Endodermal cell (in vitro differentiated cells): ENCODE results near the gene THSD4. TPM values are rescaled to one million over a fixed set of nuclear protein-coding genes. Genes with fewer than 3 reads are reported as not detected.

ENCODE experiments used
- DNase-seq: peaks from one replicate; pipeline ENCODE4 v3.0.0-alpha.2; 2017
- H3K27ac ChIP-seq: 2 replicates; pipeline ENCODE4 v1.5.1; 2013; ENCODE audit warnings: mild to moderate bottlenecking, low read depth, low read length, moderate library complexity
- H3K27me3 ChIP-seq: 2 replicates; pipeline ENCODE4 v1.6.1; 2013; ENCODE audit warnings: mild to moderate bottlenecking, low read length, moderate library complexity; ENCODE audit not compliant: insufficient read depth, control insufficient read depth, poor library complexity, severe bottlenecking
- H3K36me3 ChIP-seq: 2 replicates; pipeline ENCODE4 v1.7.0; 2013; ENCODE audit warnings: mild to moderate bottlenecking, low read length, moderate library complexity; ENCODE audit not compliant: control insufficient read depth, insufficient read depth
- H3K4me1 ChIP-seq: one replicate; pipeline ENCODE4 v1.7.0; 2013; ENCODE audit warnings: low read length; ENCODE audit not compliant: control insufficient read depth, insufficient read depth
- H3K4me3 ChIP-seq: 2 replicates; pipeline ENCODE4 v1.5.1; 2013; ENCODE audit warnings: mild to moderate bottlenecking, low read length, moderate library complexity
- H3K9ac ChIP-seq: 2 replicates; pipeline ENCODE4 v1.6.1; 2013; ENCODE audit warnings: mild to moderate bottlenecking, low read length, moderate library complexity; ENCODE audit not compliant: poor library complexity, severe bottlenecking; ENCODE audit errors: extremely low read depth
- H3K9me3 ChIP-seq: 2 replicates; pipeline ENCODE4 v1.6.1; 2013; ENCODE audit warnings: mild to moderate bottlenecking, low read length, moderate library complexity; ENCODE audit not compliant: control insufficient read depth
- H3K27ac Mint-ChIP-seq: 2 replicates; pipeline ENCODE4 v1.8.0; 2020; ENCODE audit warnings: mixed read lengths
- H3K27me3 Mint-ChIP-seq: 2 replicates; pipeline ENCODE4 v1.8.0; 2021; ENCODE audit warnings: mild to moderate bottlenecking, mixed read lengths; ENCODE audit not compliant: insufficient read depth
- H3K36me3 Mint-ChIP-seq: 2 replicates; pipeline ENCODE4 v1.8.0; 2020; ENCODE audit warnings: low read depth, mixed read lengths
- H3K4me1 Mint-ChIP-seq: 2 replicates; pipeline ENCODE4 v1.8.0; 2020; ENCODE audit warnings: mixed read lengths
- H3K4me3 Mint-ChIP-seq: 2 replicates; pipeline ENCODE4 v1.8.0; 2020; ENCODE audit warnings: mild to moderate bottlenecking, moderate library complexity, mixed read lengths
- H3K9me3 Mint-ChIP-seq: 2 replicates; pipeline ENCODE4 v1.8.0; 2020; ENCODE audit warnings: mild to moderate bottlenecking, mixed read lengths
- WGBS, 2 experiments: methylation state at CpG; one replicate each; pipeline versions ENCODE4 v1.1.5 to v1.1.7; 2013; ENCODE audit warnings: missing lambda C conversion rate in 2 of 2, mixed read lengths in 1 of 2; ENCODE audit not compliant: insufficient coverage in 1 of 2, insufficient read length in 1 of 2; 5-methylcytosine and 5-hydroxymethylcytosine counted together
- long read RNA-seq, 4 experiments: library from polyadenylated mRNA in 2 of 4; library from RNA in 1 of 4; library from capped mRNA in 1 of 4; stranded (forward) in 3 of 4; unstranded in 1 of 4; transcript quantifications; one replicate each; pipeline ENCODE4 v2.0.0, GENCODE V29; 2020 to 2021; ENCODE audit warnings: inconsistent platforms in 1 of 4
- polyA plus RNA-seq, 2 experiments: library from polyadenylated mRNA; stranded (reverse); fragments of 50-300 nt; gene quantifications; one replicate each; pipeline ENCODE4 v1.2.3, GENCODE V29; 2013
- total RNA-seq, 2 donors: library from RNA; stranded (reverse); fragmentation: NEBNext Ultra II Directional in 1 of 2; extraction: Animal tissue kit (Norgen Biotek cat#: 25700) in 1 of 2; gene quantifications; 2 replicates in 1 of 2; 3 replicates in 1 of 2; pipeline ENCODE4 v1.2.1, GENCODE V29; 2021
- TF ChIP-seq, protein P1 (sequence below): fragments of 200-600 bp; sonication (generic); conservative IDR thresholded peaks from 2 replicates; pipeline ENCODE4 v1.5.0; 2021; ENCODE audit warnings: antibody characterized with exemption, mild to moderate bottlenecking

Gene THSD4
- 1 to 10 TPM; 4.6 to 5.4 TPM for total RNA-seq
- polyA plus RNA-seq (2013, experiment 1 of 2) = 8.1 TPM
- polyA plus RNA-seq (2013, experiment 2 of 2) = 6.0 TPM
- long read RNA-seq, experiment 1, partial matches to known transcripts = 1 of 2 reads
- long read RNA-seq, experiment 1, other reads (novel, unspliced or antisense) = 1 of 2 reads
- long read RNA-seq, experiment 2, partial matches to known transcripts = 2 of 3 reads
- long read RNA-seq, experiment 2, other reads (novel, unspliced or antisense) = 1 of 3 reads
- long read RNA-seq, experiment 3, partial matches to known transcripts = 0 of 1 reads
- long read RNA-seq, experiment 3, other reads (novel, unspliced or antisense) = 1 of 1 reads
- long read RNA-seq, experiment 4 = 0 reads

DNA sequence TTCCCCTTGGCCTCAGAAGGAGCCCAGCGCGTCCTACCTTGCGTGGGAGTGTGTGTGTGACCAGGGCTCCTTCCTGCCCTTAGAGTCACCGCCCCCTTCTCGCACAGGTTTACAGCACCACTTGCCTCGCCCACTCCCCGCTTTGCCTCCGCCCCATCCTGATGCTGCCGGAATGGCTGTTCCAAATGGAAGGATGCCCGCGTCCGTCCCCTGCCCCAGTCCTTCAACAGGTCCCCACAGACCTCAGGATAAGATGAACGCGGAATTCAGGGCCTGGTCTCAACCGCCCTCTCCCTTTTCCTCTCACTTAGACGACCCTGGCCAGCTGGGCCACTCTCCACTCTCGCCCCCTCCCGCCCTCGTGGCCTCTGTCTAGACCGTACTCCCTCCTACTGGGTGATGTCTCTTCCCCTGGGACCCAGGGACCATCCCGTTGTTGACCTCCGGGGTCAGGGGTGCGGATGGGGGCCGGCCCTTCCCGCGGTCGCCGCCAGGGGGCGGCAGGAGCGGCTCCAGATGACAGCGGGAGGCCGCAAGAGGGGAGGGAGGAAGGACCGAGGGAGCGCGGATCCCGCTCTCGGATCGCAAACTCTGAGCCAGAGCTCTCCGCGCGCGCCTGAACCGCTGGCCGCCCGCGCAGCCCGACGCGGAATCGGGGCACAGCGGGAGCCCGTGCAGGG, at the start of gene THSD4:
Gene THSD4, plus strand, starts transcription at position 585 of the 680 bp plus-strand sequence.
- Histone ChIP-seq H3K4me3 (peak within 1 kb of the TSS; percentile 82), H3K9me3 (no peaks in the 10 kb centered on the region), H3K36me3 (no peaks in the 10 kb centered on the region), H3K27ac (no peak within 1 kb of the TSS), H3K4me1 (peaks cover 4% of the 10 kb centered on the region), H3K9ac (no peak within 1 kb of the TSS), H3K27me3 (peaks cover 28% of the 10 kb centered on the region)
- H3K36me3 Mint-ChIP-seq = no peaks in the 10 kb centered on the region
- peaks cover 34% of the 10 kb centered on the region for H3K4me1 Mint-ChIP-seq
- TF ChIP-seq, protein P1, sequence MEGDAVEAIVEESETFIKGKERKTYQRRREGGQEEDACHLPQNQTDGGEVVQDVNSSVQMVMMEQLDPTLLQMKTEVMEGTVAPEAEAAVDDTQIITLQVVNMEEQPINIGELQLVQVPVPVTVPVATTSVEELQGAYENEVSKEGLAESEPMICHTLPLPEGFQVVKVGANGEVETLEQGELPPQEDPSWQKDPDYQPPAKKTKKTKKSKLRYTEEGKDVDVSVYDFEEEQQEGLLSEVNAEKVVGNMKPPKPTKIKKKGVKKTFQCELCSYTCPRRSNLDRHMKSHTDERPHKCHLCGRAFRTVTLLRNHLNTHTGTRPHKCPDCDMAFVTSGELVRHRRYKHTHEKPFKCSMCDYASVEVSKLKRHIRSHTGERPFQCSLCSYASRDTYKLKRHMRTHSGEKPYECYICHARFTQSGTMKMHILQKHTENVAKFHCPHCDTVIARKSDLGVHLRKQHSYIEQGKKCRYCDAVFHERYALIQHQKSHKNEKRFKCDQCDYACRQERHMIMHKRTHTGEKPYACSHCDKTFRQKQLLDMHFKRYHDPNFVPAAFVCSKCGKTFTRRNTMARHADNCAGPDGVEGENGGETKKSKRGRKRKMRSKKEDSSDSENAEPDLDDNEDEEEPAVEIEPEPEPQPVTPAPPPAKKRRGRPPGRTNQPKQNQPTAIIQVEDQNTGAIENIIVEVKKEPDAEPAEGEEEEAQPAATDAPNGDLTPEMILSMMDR = peak; percentile 100
- H3K9me3 Mint-ChIP-seq = no peaks in the 10 kb centered on the region
- DNase-seq = peak; percentile 95
- H3K27ac Mint-ChIP-seq = peak within 1 kb of the TSS; percentile 73
- WGBS, 2 experiments = 7 to 36% methylated on average over 3 to 52 of the region's 52 CpGs
- H3K4me3 Mint-ChIP-seq = peak within 1 kb of the TSS; percentile 71
- H3K27me3 Mint-ChIP-seq = peaks cover 30% of the 10 kb centered on the region

DNA sequence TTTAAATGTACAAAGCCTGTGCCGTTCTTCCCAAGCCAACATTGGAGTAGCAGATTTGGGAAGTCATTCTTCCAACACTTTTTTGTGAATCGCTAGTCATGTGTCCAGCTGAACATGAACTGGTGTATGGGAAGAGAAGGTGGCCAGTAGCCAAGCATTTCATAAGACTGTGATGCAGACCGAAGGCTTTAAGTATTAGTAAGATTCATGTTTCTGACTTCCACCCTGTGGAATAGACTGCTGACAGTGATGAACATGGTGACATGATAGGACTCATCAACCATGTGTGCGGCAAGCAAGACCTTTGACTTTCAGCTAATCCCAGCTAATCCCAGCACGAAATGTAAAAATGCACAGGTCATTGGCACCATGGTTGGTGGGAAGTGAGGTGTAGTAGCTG, 48.3 kb upstream of the THSD4 start:
- Mint-ChIP-seq H3K9me3 (no peaks in the 10 kb centered on the region), H3K27ac (no peak overlapping the region), H3K4me3 (no peak overlapping the region), H3K27me3 (no peaks in the 10 kb centered on the region), H3K4me1 (no peaks in the 10 kb centered on the region), H3K36me3 (no peaks in the 10 kb centered on the region)
- Histone ChIP-seq H3K36me3 (no peaks in the 10 kb centered on the region), H3K9me3 (no peaks in the 10 kb centered on the region), H3K27me3 (no peaks in the 10 kb centered on the region), H3K4me1 (no peaks in the 10 kb centered on the region), H3K9ac (no peak overlapping the region), H3K4me3 (no peak overlapping the region), H3K27ac (no peak overlapping the region)
- TF ChIP-seq, protein P1 = no peak
- no peak for DNase-seq
- 94 to 97% methylated on average over 3 to 5 of the region's 5 CpGs for WGBS, 2 experiments

DNA sequence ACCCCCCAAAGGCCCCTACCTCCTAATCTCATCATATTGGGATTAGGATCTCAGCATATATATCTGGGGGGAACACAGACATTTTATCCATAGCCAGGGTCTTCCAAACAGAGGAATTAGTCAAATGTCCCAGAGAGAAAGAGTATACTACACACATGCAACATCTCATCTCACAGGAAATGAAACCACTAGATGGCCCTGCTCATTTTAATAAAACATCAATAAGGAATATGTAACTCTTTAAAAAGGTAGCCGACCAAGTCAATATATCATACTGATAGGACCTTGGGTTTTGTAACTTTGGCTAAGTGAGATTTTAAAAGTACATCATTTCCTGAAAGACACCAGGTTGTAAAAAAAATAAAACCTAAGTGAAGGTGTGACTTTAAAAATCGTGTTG, 45.6 kb upstream of the THSD4 start:
- H3K9me3 ChIP-seq = no peaks in the 10 kb centered on the region
- Mint-ChIP-seq H3K4me1 (no peaks in the 10 kb centered on the region), H3K36me3 (no peaks in the 10 kb centered on the region), H3K27ac (no peak overlapping the region), H3K9me3 (peaks cover 7% of the 10 kb centered on the region), H3K27me3 (no peaks in the 10 kb centered on the region), H3K4me3 (no peak overlapping the region)
- H3K9ac ChIP-seq = no peak overlapping the region
- no peaks in the 10 kb centered on the region for H3K36me3 ChIP-seq
- no peak overlapping the region for H3K27ac ChIP-seq
- no peaks in the 10 kb centered on the region for H3K27me3 ChIP-seq
- WGBS, 2 experiments = 91 to 100% methylated on average over 1 to 2 of the region's 2 CpGs
- H3K4me1 ChIP-seq = no peaks in the 10 kb centered on the region
- TF ChIP-seq, protein P1 = no peak
- DNase-seq = no peak
- no peak overlapping the region for H3K4me3 ChIP-seq
